GM12865 (cell line): ENCODE measurements around the gene SLC5A3.

Source experiments
- DNase-seq: peaks from one replicate; pipeline ENCODE4 v3.0.0; 2010; ENCODE audit warnings: low read depth
- H3K4me3 ChIP-seq: 2 replicates; pipeline ENCODE4 v1.5.1; 2011; ENCODE audit warnings: mild to moderate bottlenecking, low read depth, low read length, control low read depth
- CTCF ChIP-seq: IDR thresholded peaks from 2 replicates; pipeline ENCODE4 v1.5.1; 2011; ENCODE audit warnings: low read length, control low read depth, low read depth, inconsistent platforms; ENCODE audit not compliant: insufficient read depth; ENCODE audit errors: missing control alignments

Gene SLC5A3

GRCh38 chr21:34076835-34077234, 3.5 kb downstream of the SLC5A3 start:
- TF ChIP-seq CTCF: no peak
- no peak overlapping the region for H3K4me3 ChIP-seq
- no peak for DNase-seq

GRCh38 chr21:34077888-34078287, 4.5 kb downstream of the SLC5A3 start:
- DNase-seq: no peak
- no peak for TF ChIP-seq CTCF
- no peak overlapping the region for H3K4me3 ChIP-seq

- no peak overlapping the region for H3K4me3 ChIP-seq
These were observed 5.5 kb downstream of the SLC5A3 start for GRCh38 chr21:34078915-34079314.

GRCh38 chr21:34080710-34081109, 7.3 kb downstream of the SLC5A3 start:
- no peak overlapping the region for H3K4me3 ChIP-seq
- no peak for TF ChIP-seq CTCF
- DNase-seq: no peak

More at GRCh38 chr21:34078915-34079314, 5.5 kb downstream of the SLC5A3 start:
- DNase-seq: no peak
- no peak for TF ChIP-seq CTCF

- TF ChIP-seq CTCF: no peak
- H3K4me3 ChIP-seq: no peak overlapping the region
These were observed 9.4 kb downstream of the SLC5A3 start for GRCh38 chr21:34082769-34083168.

GRCh38 chr21:34083357-34083756, 10.0 kb downstream of the SLC5A3 start:
- DNase-seq: no peak
- no peak for TF ChIP-seq CTCF

More at GRCh38 chr21:34082769-34083168, 9.4 kb downstream of the SLC5A3 start:
- no peak for DNase-seq

GRCh38 chr21:34085129-34085528, 11.8 kb downstream of the SLC5A3 start:
- no peak overlapping the region for H3K4me3 ChIP-seq
- TF ChIP-seq CTCF: no peak
- no peak for DNase-seq

More at GRCh38 chr21:34083357-34083756, 10.0 kb downstream of the SLC5A3 start:
- H3K4me3 ChIP-seq: no peak overlapping the region
